Activated CD8-positive, alpha-beta memory T cell treated with anti-CD3 and anti-CD28 coated beads for 48 hours (primary cell): ENCODE data around the gene RANBP17.
"Not testable (repeated sequence)": the region's sequence is repeated elsewhere in the genome, so short reads cannot be mapped to it uniquely, and the experiment has no call there.

Experiments
- DNase-seq, 3 experiments: peaks; one replicate each; pipeline ENCODE4 v3.0.0-alpha.2; 2020; ENCODE audit warnings: low read depth in 2 of 3, low spot score in 2 of 3

Gene RANBP17

GRCh38 chr5:171291371-171291770, 429.6 kb downstream of the RANBP17 start:
- no peak for DNase-seq

GRCh38 chr5:171295299-171295698, 433.5 kb downstream of the RANBP17 start:
- DNase-seq: no peak

DNA sequence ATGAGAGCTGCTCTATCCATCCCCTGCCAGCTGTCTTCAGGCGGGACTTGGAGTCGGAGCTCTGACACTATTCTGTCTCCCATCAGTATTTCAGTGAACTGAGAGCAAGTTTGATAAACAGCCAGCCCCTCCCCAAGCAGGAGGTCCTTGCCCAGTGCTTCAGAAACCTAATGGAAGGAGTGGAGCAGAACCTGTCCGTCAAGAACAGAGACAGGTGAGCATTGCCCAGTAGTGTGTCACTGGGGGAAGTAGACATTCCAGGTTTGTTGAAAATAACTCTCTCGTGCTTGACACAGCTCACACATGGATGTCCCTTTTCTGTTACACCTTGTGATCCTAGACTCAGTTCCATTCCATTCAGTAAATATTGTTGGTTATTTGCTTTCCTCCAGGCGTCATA, 434.0 kb downstream of the RANBP17 start:
- DNase-seq: no peak

DNA sequence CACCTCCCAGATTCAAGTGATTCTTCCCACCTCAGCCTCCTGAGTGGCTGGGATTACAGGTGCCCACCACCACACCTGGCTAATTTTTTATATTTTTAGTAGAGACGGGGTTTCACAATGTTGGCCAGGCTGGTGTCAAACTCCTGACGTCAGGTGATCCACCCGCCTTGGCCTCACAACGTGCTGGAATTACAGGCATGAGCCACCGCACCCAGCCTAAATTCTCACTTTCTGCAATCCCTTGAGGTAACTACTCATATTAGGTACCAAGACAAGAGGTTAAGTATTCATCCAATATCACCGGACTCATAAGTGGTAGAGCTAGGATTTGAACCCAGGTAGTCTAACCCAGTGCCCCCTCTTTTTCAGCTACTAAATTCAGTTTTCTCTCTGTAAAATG, 436.1 kb downstream of the RANBP17 start:
- DNase-seq: not testable (repeated sequence)

- DNase-seq: no peak
Measured at GRCh38 chr5:171299228-171299627, 437.4 kb downstream of the RANBP17 start.

DNA sequence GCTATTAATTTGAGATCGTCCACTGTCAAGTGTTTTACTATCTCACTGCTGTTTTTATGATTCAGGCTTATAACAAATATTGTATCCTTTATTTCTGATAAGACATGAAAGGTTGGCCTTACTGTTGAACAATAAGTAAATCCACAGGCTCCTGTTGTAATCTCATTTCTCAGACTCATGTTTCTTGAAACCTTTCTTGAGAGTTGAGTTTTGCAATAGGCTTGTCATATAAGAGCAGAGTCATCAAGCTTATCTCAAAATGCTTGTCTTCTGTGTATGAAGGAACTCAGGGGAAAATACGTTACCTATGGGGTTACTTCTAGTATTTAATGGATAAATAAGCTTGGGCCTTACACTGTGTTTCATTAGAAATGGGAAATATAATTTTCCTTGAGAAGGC, 438.0 kb downstream of the RANBP17 start:
- DNase-seq: no peak

- no peak for DNase-seq
Measured at GRCh38 chr5:171300358-171300757, 438.5 kb downstream of the RANBP17 start.

DNA sequence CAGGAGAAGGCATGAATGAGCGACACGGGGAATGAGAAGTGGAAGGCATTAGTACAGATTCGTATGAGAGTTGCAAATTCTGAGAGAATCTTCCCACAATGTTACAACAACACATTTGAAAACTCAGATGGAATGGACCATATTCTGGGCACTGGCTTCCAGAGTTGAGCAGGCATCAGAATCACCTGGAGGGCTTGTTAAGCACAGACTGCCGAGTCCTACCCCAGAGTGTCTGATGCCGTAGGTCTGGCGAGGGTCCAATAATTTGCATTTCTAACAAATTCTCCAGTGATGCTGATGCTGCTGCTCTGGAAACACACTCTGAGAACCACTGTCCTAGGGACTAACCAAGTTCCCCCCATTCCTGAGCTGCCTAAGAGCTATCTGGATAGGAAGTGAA, 444.3 kb downstream of the RANBP17 start:
- no peak for DNase-seq

GRCh38 chr5:171306781-171307591, 445.2 kb downstream of the RANBP17 start:
- DNase-seq: no peak

DNA sequence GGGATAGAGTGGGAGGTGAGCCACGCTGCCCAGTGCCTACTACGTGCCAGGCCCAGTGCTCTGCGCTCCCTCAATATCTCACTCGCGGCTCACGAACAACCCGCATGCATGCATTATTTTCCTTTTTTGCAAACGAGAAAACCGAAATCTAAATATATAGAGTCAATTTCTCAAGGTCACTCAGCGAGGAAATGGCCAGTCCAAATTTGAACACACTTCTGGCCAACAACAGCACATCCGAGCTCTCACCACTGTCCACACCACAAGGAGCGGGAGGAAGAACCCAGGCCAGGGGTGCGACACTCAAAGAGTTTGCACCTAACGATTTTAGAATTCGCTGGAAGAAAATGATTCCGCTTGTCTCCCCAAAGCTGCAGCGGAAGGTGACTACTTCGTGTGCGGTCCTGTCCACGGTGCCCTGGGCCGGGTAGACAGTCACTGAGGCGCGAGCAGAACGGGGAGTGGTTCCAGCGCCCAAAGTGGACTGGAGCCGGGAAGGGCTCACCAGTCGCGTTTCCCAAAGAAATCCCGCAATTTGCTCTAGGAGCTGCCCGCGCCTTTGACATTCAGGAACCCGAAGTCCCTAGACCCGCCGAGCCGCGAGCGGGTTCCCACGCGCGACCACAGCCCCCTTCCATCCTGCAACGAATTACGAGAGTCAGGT, 446.1 kb downstream of the RANBP17 start:
- no peak for DNase-seq

GRCh38 chr5:171308453-171309275, 446.8 kb downstream of the RANBP17 start, which contains the start of gene TLX3:
TLX3 (plus strand) TSS chr5:171309248; CDS start chr5:171309366, 118 bp downstream.
- no peak for DNase-seq

DNA sequence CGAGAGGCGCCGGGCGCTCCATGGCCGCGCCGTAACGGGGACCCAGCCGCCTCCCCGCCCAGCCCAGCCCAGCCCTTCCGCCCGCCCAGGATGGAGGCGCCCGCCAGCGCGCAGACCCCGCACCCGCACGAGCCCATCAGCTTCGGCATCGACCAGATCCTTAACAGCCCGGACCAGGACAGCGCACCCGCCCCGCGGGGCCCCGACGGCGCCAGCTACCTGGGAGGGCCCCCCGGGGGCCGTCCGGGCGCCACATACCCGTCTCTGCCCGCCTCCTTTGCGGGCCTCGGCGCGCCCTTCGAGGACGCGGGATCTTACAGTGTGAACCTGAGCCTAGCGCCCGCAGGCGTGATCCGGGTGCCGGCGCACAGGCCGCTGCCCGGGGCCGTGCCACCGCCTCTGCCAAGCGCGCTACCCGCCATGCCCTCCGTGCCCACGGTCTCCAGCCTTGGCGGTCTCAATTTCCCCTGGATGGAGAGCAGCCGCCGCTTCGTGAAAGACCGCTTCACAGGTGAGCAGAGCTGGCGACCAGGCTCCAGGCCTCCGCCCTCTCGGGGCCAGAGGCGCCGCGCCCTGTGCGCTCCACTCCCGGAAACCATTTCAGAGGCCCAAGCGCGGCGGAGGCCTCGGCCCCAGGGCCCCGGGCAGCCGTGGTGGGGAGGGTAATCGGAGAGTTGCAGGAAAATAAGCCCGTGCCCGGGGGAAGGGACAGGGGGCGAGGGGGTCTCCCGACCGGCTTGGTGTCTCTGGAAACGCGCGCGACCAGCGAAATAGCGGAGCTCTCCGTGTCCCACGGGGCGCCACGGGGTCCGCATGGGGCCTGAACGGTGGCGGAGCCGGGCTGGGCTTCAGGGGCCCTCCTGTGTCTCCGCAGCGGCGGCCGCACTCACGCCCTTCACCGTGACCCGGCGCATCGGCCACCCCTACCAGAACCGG, 447.7 kb downstream of the RANBP17 start:
- no peak for DNase-seq

DNA sequence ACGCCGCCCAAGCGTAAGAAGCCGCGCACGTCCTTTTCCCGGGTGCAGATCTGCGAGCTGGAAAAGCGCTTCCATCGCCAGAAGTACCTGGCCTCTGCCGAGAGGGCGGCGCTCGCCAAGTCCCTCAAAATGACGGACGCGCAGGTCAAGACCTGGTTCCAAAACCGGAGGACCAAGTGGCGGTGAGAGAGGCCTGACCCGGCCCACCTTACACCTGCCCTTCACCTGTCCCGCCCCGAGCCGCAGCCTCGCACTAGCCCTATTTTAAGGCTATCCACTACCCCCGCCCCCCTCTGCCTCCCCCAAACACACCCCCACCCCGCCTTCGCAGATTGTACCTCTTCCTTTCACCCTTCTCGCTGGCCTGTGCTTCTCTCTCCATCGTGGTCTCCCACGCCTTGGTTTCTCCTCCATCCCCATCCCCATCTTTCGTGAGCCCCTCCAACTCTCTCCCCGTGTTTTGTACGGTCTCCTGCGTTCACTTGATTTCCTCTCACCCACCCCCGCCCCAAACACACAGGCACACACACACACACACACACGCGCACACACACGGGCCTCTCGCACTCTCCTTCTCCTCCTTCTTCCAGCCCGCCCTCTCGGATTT, 448.5 kb downstream of the RANBP17 start:
- DNase-seq: no peak

GRCh38 chr5:171310819-171311321, 449.1 kb downstream of the RANBP17 start:
- DNase-seq: no peak

DNA sequence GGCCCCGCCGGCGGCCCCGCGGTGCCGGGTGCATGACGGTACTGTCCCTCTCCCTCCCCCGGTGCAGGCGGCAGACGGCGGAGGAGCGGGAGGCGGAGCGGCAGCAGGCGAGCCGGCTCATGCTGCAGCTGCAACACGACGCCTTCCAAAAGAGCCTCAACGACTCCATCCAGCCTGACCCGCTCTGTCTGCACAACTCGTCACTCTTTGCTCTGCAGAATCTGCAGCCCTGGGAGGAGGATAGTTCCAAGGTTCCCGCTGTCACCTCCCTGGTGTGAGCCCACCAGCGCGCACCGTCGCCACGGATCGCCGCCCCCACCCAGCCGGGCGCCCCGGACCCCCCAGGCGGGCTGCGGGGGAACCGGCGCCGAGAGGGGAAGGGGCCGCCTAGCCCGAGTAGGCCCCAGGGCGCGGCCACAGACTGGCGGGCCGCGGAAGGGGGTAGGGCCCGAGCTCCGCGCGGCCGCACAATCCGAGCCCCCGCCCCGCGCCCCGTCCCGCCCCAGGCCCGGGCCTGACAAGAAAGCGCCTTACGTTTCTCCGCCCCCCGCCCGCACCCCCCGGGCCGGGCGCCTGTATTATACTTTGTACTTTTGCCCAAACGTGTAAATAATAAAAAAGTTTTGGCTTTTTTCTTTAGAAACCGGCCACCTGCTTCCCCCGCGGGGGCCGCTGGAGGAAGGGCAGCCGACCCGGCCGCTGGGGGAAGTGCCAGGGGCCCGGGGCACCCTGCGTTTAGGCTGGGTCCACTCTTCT, 449.7 kb downstream of the RANBP17 start:
- DNase-seq: no peak

- DNase-seq: no peak
Measured at GRCh38 chr5:171312129-171312974, 450.5 kb downstream of the RANBP17 start.

- DNase-seq: no peak
Measured at GRCh38 chr5:171313481-171314206, 451.8 kb downstream of the RANBP17 start.
